Epithelial cell of proximal tubule (primary cell): ENCODE data around the gene PRR23E. TPM values are rescaled to one million over a fixed set of nuclear protein-coding genes. Genes with fewer than 3 reads are reported as not detected.

Experiments used
- DNase-seq: peaks from one replicate; pipeline ENCODE4 v3.0.0-alpha.2; 2011; ENCODE audit warnings: low read depth
- H3K4me3 ChIP-seq: 2 replicates; pipeline ENCODE4 v1.5.1; 2011; ENCODE audit warnings: low read depth, mild to moderate bottlenecking, low read length
- total RNA-seq: library from RNA; depleted of rRNA; stranded (reverse); fragments of >200 nt; gene quantifications from 2 replicates; pipeline ENCODE4 v1.2.3, GENCODE V29; 2015
- TF ChIP-seq, protein P1 (sequence below): conservative IDR thresholded peaks from 2 replicates; pipeline ENCODE4 v1.5.1; 2012; ENCODE audit warnings: low read depth, mild to moderate bottlenecking, low read length

The PRR23E gene
- total RNA-seq, 1 donor from 2014 or later, result not detected

DNA sequence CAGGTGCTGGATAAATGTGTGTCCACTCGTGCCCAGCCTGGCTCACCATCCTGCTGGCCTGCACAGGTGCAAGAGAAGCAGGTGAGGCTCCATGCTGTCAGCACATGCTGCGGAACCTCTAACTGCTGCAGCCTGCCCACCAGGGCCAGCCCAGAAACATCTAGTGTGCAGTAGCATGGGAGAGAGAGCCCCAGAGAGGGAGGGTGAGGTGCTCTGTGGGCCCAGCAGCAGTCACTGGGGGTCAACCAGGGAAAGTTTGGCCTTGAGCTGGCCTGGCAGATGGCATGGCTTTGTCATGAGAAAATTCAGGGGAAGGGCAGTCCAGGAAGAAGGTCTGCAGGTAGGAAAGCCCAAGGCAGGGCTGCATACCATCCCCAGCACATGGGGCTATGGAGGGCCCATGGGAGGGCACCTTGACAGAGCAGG, 18.2 kb upstream of the PRR23E start:
- no peak for DNase-seq
- TF ChIP-seq, protein P1, sequence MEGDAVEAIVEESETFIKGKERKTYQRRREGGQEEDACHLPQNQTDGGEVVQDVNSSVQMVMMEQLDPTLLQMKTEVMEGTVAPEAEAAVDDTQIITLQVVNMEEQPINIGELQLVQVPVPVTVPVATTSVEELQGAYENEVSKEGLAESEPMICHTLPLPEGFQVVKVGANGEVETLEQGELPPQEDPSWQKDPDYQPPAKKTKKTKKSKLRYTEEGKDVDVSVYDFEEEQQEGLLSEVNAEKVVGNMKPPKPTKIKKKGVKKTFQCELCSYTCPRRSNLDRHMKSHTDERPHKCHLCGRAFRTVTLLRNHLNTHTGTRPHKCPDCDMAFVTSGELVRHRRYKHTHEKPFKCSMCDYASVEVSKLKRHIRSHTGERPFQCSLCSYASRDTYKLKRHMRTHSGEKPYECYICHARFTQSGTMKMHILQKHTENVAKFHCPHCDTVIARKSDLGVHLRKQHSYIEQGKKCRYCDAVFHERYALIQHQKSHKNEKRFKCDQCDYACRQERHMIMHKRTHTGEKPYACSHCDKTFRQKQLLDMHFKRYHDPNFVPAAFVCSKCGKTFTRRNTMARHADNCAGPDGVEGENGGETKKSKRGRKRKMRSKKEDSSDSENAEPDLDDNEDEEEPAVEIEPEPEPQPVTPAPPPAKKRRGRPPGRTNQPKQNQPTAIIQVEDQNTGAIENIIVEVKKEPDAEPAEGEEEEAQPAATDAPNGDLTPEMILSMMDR, result no peak

DNA sequence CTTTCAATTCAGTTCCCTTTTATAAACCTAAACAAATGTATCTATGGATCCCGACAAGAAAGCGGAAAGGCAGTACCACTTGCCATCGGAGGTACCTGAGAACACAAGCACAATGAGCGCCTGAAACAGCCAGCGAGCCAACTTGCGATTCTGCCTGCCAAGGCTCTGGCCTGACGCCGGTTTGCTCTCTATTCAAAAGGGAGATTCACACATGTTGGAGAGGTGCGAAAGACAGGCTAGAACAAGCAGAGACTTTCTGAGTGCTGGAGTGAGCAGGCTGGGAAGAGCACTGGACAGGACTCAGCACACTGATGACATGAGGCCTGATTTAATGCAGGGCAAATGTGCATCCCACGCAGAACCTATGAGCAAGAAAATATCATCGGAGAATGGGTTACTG, 17.7 kb upstream of the PRR23E start:
- DNase-seq, result no peak
- TF ChIP-seq, protein P1, result no peak

More for the DNA sequence above, 18.2 kb upstream of the PRR23E start:
- H3K4me3 ChIP-seq, result no peak overlapping the region

DNA sequence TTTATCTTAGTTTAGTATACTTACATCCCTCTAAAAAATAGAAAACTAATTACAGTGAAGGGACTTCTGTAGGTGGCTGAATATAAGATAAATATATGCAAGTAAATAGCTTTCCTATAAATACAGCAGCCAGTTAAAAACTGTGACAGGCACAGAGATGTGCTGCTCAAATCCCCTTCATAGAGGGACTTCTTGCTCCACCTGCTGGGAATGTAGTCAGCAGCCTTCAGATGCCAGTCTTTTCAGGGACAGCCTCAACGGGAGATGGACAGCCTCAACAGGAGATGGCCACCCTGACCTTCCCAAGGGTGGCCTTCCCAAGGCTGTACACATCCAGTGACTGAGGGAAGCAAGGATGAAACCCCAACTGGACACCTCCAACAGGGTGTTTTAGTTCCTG, 15.7 kb upstream of the PRR23E start:
- TF ChIP-seq, protein P1, result peak; percentile 48
- no peak for DNase-seq
- H3K4me3 ChIP-seq, result no peak overlapping the region

More for the DNA sequence above, 17.7 kb upstream of the PRR23E start:
- H3K4me3 ChIP-seq, result no peak overlapping the region

DNA sequence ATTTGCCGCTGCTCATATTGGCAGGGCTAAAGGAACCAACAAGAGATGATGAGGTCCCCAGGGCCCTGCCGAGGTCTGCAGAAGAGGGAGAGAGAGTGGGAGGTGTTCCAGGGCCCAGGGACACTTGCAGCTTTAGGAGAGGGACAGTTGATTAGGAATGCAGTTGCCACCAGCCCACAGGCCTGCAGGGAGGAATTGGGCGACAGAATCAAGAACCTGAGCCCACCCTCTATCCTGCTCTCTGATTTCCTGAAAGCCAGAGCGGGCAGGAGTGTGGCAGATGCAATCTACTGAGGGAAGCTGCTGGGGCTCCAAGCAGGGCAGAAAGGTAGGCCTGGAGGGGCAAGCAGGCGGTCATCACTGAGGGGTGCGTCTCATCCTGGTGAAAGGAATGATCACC, 12.1 kb upstream of the PRR23E start:
- H3K4me3 ChIP-seq, result no peak overlapping the region
- DNase-seq, result no peak
- TF ChIP-seq, protein P1, result no peak

DNA sequence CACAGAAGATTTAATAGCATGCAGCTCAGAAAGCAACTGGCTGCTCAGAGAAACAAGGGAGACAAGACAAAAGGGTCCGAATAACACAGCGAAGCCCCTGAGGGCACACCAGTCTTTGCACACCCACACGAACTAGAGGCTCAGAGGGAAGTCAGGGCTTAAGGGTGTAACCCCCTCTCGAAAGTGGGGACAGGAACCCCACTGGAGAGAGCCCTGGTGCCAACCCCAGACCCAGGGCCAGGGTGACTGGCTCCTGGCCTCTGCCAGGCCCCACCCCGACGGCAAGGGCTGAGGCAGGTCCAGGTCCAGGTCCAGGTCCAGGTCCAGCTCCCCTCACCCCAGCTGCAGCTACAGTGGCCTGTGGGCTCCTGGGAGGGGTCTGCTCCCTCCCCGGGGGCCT, 10.5 kb upstream of the PRR23E start:
- TF ChIP-seq, protein P1, result no peak
- no peak for DNase-seq
- no peak overlapping the region for H3K4me3 ChIP-seq

DNA sequence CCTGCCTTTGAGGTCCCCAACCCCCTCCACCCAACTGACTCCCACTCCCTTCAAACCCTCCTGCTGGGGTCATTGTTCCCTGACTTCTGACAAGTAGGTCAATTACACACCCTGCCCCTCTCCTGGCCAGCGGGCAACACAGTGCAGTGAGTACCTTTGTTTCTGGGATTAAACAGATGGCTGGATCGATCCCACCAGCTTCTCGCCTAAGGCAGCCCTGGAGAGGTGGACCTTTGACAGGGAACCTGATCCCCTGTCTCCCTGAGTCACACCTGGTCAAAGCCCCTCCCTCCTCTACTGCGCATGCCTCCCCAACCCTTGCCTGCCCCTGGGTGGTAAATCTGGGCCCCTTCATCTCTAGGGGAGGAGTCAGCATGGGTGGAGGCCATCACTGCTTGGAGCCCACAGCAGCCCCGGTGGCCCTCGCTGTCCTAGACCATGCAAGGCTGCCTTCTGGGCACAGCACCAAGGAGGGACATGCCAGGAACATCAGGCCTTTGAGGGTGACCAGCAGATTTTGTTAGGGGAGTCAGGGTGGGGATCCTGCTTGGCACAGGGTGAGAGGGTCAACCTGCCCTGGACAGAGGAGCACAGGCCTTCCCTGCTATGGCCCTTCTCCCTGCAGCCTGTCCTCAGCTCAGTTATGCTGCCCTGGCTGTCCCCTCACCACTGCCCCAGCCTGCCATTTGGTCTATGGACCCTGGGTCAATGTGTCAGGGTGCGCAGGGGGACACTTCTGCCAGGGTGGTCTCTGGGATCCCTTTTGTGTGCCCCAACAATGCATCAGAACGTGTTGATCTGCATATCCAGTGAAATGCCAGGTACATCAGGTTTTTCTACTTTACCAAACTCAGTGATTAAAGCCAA, 9.8 kb upstream of the PRR23E start:
- no peak overlapping the region for H3K4me3 ChIP-seq
- TF ChIP-seq, protein P1, result no peak
- DNase-seq, result no peak
